ENCODE data around the gene SYNGR1.
"Not testable (repeated sequence)": the region's sequence is repeated elsewhere in the genome, so short reads cannot be mapped to it uniquely, and the experiment has no call there.

The SYNGR1 gene

GRCh38 chr22:39352306-39352891 is 2.6 kb downstream of the SYNGR1 start:
- FAIRE-seq: no peak

GRCh38 chr22:39353346-39353745 is 3.6 kb downstream of the SYNGR1 start:
- no peak for FAIRE-seq

GRCh38 chr22:39355080-39355479 is 5.3 kb downstream of the SYNGR1 start:
- no peak for FAIRE-seq

- not testable (repeated sequence) for FAIRE-seq
Measured at GRCh38 chr22:39355805-39356204, 6.0 kb downstream of the SYNGR1 start.

- FAIRE-seq: no peak
Measured at GRCh38 chr22:39356464-39356863, 6.7 kb downstream of the SYNGR1 start.

GRCh38 chr22:39357110-39358108 is 7.6 kb downstream of the SYNGR1 start:
- not testable (repeated sequence) for FAIRE-seq

- not testable (repeated sequence) for FAIRE-seq
Measured at GRCh38 chr22:39358197-39358596, 8.4 kb downstream of the SYNGR1 start.

- FAIRE-seq: no peak
Measured at GRCh38 chr22:39359659-39360195, 9.9 kb downstream of the SYNGR1 start.

GRCh38 chr22:39360242-39360641 is 10.5 kb downstream of the SYNGR1 start:
- FAIRE-seq: no peak

GRCh38 chr22:39360674-39361413 is 11.1 kb downstream of the SYNGR1 start:
- no peak for FAIRE-seq

- no peak for FAIRE-seq
Measured at GRCh38 chr22:39361496-39361895, 11.7 kb downstream of the SYNGR1 start.

GRCh38 chr22:39362271-39362670 is 12.5 kb downstream of the SYNGR1 start:
- FAIRE-seq: no peak

- FAIRE-seq: no peak
Measured at GRCh38 chr22:39362932-39363331, 13.1 kb downstream of the SYNGR1 start.

GRCh38 chr22:39363751-39364515 is 14.1 kb downstream of the SYNGR1 start:
- FAIRE-seq: no peak

- FAIRE-seq: no peak
Measured at GRCh38 chr22:39364714-39365491, 15.1 kb downstream of the SYNGR1 start.

- no peak for FAIRE-seq
Measured at GRCh38 chr22:39365492-39365780, 15.6 kb downstream of the SYNGR1 start.

GRCh38 chr22:39367035-39367434 is 17.2 kb downstream of the SYNGR1 start:
- FAIRE-seq: no peak

GRCh38 chr22:39368461-39368911 is 18.7 kb downstream of the SYNGR1 start:
- no peak for FAIRE-seq

- no peak for FAIRE-seq
Measured at GRCh38 chr22:39369186-39369585, 19.4 kb downstream of the SYNGR1 start.

- FAIRE-seq: no peak
Measured at GRCh38 chr22:39369586-39369985, 19.8 kb downstream of the SYNGR1 start.

GRCh38 chr22:39371732-39372131 is 21.9 kb downstream of the SYNGR1 start:
- FAIRE-seq: no peak

GRCh38 chr22:39374191-39374590 is 24.4 kb downstream of the SYNGR1 start:
- no peak for FAIRE-seq

Measured in colon (tissue), 2 donors.